ENCODE results near the gene LORICRIN.
A peak's percentile ranks its signal among the peaks of the same experiment; 100 is the strongest.

LORICRIN gene

GRCh38 chr1:153251087-153251486 lies 8.4 kb upstream of the LORICRIN start:
- DNase-seq, result no peak

GRCh38 chr1:153251562-153251961 lies 7.9 kb upstream of the LORICRIN start:
- DNase-seq, result no peak

- DNase-seq, result no peak
These were observed 7.5 kb upstream of the LORICRIN start for GRCh38 chr1:153251988-153252387.

GRCh38 chr1:153253076-153253475 lies 6.4 kb upstream of the LORICRIN start:
- DNase-seq, result no peak

GRCh38 chr1:153253693-153254092 lies 5.8 kb upstream of the LORICRIN start:
- DNase-seq, result no peak

GRCh38 chr1:153260585-153261280 lies 1.2 kb downstream of the LORICRIN start:
- DNase-seq, result no peak

- DNase-seq, result peak in 2 of 4 experiments; percentile 12 to 15
These were observed 2.0 kb downstream of the LORICRIN start for GRCh38 chr1:153261281-153262069.

- DNase-seq, result no peak
These were observed 2.5 kb downstream of the LORICRIN start for GRCh38 chr1:153262070-153262366.

GRCh38 chr1:153262462-153263157 lies 3.1 kb downstream of the LORICRIN start:
- no peak for DNase-seq

- no peak for DNase-seq
These were observed 6.0 kb downstream of the LORICRIN start for GRCh38 chr1:153265457-153265856.

- no peak for DNase-seq
These were observed 12.2 kb downstream of the LORICRIN start for GRCh38 chr1:153271711-153272110.

- DNase-seq, result no peak
These were observed 12.7 kb downstream of the LORICRIN start for GRCh38 chr1:153272186-153272585.

- DNase-seq, result peak in 1 of 4 experiments; percentile 14
These were observed 18.4 kb downstream of the LORICRIN start for GRCh38 chr1:153277852-153278251.

- DNase-seq, result peak in 1 of 4 experiments; percentile 8
These were observed 29.3 kb downstream of the LORICRIN start for GRCh38 chr1:153288634-153289275.

GRCh38 chr1:153291514-153291913 lies 32.0 kb downstream of the LORICRIN start:
- no peak for DNase-seq

GRCh38 chr1:153292185-153292584 lies 32.7 kb downstream of the LORICRIN start:
- no peak for DNase-seq

GRCh38 chr1:153292740-153293479 lies 33.4 kb downstream of the LORICRIN start:
- DNase-seq, result no peak

- no peak for DNase-seq
These were observed 33.9 kb downstream of the LORICRIN start for GRCh38 chr1:153293480-153293775.

GRCh38 chr1:153293851-153294250 lies 34.4 kb downstream of the LORICRIN start:
- DNase-seq, result no peak

GRCh38 chr1:153302308-153302707 lies 42.8 kb downstream of the LORICRIN start:
- no peak for DNase-seq

- no peak for DNase-seq
These were observed 46.2 kb downstream of the LORICRIN start for GRCh38 chr1:153305682-153306081.

- no peak for DNase-seq
These were observed 47.1 kb downstream of the LORICRIN start for GRCh38 chr1:153306303-153307220.

Data from activated CD4-positive, CD25-positive, alpha-beta regulatory T cell (primary cell).